Panc1 (cell line): ENCODE data around the gene FAM209B. TPM values are rescaled to one million over a fixed set of nuclear protein-coding genes. Genes with fewer than 3 reads are reported as not detected.

Experiments
- ATAC-seq: fragments of 200-7000 bp; cut with Tn5 transposase; 2 replicates; pipeline ENCODE4 v1.9.1; 2020; ENCODE audit warnings: mild to moderate bottlenecking, moderate library complexity
- BruUV-seq: library from RNA; stranded (reverse); fragments of 400-500 nt; replicated peaks from 2 replicates; lab custom pipeline; 2021; lab: Mats Ljungman, UMichigan
- CTCF ChIA-PET: fragments of 300-600 bp; sonication (Branson Sonifier 250); formaldehyde crosslinking; loops from one replicate; lab custom pipeline; 2022; ENCODE audit warnings: antibody characterized with exemption; lab: Charles Lee
- POLR2A ChIA-PET: fragments of 300-600 bp; sonication (Branson Sonifier 250); formaldehyde crosslinking; loops from one replicate; lab custom pipeline; 2022; ENCODE audit warnings: antibody characterized with exemption; lab: Charles Lee
- DNase-seq: peaks from one replicate; pipeline ENCODE4 v3.0.0-alpha.2; 2010; ENCODE audit warnings: low read depth, low spot score
- H3K27ac ChIP-seq: 2 replicates; pipeline ENCODE4 v1.5.1; 2011; ENCODE audit warnings: mild to moderate bottlenecking, low read length, inconsistent platforms
- H3K27me3 ChIP-seq: fragments of 200-500 bp; sonication (Bioruptor generic); 2 replicates; pipeline ENCODE4 v1.6.0; 2014; ENCODE audit warnings: low read length, inconsistent platforms; ENCODE audit not compliant: control insufficient read depth, insufficient read depth
- H3K36me3 ChIP-seq: fragments of 200-500 bp; sonication (Bioruptor generic); 2 replicates; pipeline ENCODE4 v1.5.1; 2014; ENCODE audit warnings: inconsistent platforms, mild to moderate bottlenecking, low read length, moderate library complexity; ENCODE audit not compliant: control insufficient read depth, insufficient read depth
- H3K4me1 ChIP-seq: 2 replicates; pipeline ENCODE4 v1.5.1; 2011; ENCODE audit warnings: inconsistent platforms, mild to moderate bottlenecking, low read length, moderate library complexity; ENCODE audit not compliant: control insufficient read depth, insufficient read depth
- H3K4me3 ChIP-seq, 2 experiments: 2 replicates each; pipeline ENCODE4 v1.5.1; 2011 to 2012; ENCODE audit warnings: low read depth in 2 of 2, low read length in 2 of 2, mild to moderate bottlenecking in 2 of 2, inconsistent platforms in 1 of 2, moderate library complexity in 1 of 2
- H3K9me3 ChIP-seq: fragments of 200-500 bp; sonication (Bioruptor generic); 2 replicates; pipeline ENCODE4 v1.5.1; 2014; ENCODE audit warnings: low read depth, mild to moderate bottlenecking, inconsistent platforms, low read length, moderate library complexity; ENCODE audit not compliant: control insufficient read depth, insufficient read depth
- POLR2AphosphoS5 ChIP-seq: IDR thresholded peaks from 2 replicates; pipeline ENCODE4 v1.6.1; 2012; ENCODE audit warnings: mild to moderate bottlenecking, low read depth, low read length, moderate library complexity
- REST ChIP-seq, 2 experiments: IDR thresholded peaks; 2 replicates each; pipeline ENCODE4 v1.6.1; 2011 to 2012; ENCODE audit warnings: low read depth in 2 of 2, control low read depth in 1 of 2, low read length in 1 of 2, mild to moderate bottlenecking in 1 of 2, moderate library complexity in 1 of 2; ENCODE audit not compliant: insufficient read depth in 1 of 2
- SIN3A ChIP-seq: IDR thresholded peaks from 2 replicates; pipeline ENCODE4 v1.6.1; 2012; ENCODE audit warnings: low read depth, mild to moderate bottlenecking, low read length, moderate library complexity, borderline replicate concordance; ENCODE audit not compliant: insufficient read depth
- TCF7L2 ChIP-seq: IDR thresholded peaks from 2 replicates; pipeline ENCODE4 v1.6.1; 2011; ENCODE audit warnings: mild to moderate bottlenecking, low read depth, low read length, inconsistent platforms
- in situ Hi-C: cut with HindIII; loops from 2 replicates; pipeline ENCODE4 v1.10.0; 2016; ENCODE audit warnings: low sequenced_read_pairs, low pct_unique_long_range_greater_than_20kb
- intact Hi-C: fragments of 100-400 bp; cut with micrococcal nuclease; formaldehyde crosslinking; loops from one replicate; pipeline ENCODE4 v1.10.0; 2022; ENCODE audit not compliant: unreplicated experiment
- total RNA-seq: library from RNA; stranded (reverse); gene quantifications from one replicate; pipeline ENCODE4 v1.2.1, GENCODE V29; 2021; ENCODE audit not compliant: unreplicated experiment
- TF ChIP-seq, protein P1 (sequence below): fragments of 450-650 bp; IDR thresholded peaks from 2 replicates; pipeline ENCODE4 v1.5.1; 2017; ENCODE audit warnings: mild to moderate bottlenecking

The FAM209B gene
- total RNA-seq, 1 experiment from 2014 or later, result not detected

DNA sequence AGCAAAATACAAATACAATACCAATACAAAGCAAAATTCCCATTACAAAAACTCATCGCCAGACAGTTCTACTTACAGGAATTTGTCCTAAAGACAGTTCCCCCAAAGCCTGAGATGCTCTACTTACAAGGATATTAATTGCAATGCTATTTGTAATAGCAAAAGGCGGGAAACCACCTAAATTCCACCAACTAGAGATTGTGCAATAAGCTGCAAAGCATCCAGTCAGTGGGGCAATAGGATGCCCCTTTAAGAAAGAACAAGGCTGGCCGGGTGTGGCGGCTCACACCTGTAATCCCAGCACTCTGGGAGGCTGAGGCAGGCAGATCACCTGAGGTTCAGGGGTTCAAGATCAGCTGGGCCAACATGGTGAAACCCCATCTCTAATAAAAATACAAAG lies 39.1 kb downstream of the FAM209B start:
- Histone ChIP-seq H3K4me1 (no peaks in the 10 kb centered on the region), H3K9me3 (no peaks in the 10 kb centered on the region), H3K4me3 (no peak overlapping the region), H3K27me3 (no peaks in the 10 kb centered on the region), H3K27ac (no peak overlapping the region), H3K36me3 (no peaks in the 10 kb centered on the region)
- no peak for ATAC-seq
- TF ChIP-seq REST (IDR thresholded peaks at IDR 0.05; ENCODE audit: insufficient read depth in 1 of 2, low read depth in 2 of 2, low read length in 1 of 2) (no peak), SIN3A (no peak), TCF7L2 (no peak), POLR2AphosphoS5 (no peak)
- TF ChIP-seq, protein P1, sequence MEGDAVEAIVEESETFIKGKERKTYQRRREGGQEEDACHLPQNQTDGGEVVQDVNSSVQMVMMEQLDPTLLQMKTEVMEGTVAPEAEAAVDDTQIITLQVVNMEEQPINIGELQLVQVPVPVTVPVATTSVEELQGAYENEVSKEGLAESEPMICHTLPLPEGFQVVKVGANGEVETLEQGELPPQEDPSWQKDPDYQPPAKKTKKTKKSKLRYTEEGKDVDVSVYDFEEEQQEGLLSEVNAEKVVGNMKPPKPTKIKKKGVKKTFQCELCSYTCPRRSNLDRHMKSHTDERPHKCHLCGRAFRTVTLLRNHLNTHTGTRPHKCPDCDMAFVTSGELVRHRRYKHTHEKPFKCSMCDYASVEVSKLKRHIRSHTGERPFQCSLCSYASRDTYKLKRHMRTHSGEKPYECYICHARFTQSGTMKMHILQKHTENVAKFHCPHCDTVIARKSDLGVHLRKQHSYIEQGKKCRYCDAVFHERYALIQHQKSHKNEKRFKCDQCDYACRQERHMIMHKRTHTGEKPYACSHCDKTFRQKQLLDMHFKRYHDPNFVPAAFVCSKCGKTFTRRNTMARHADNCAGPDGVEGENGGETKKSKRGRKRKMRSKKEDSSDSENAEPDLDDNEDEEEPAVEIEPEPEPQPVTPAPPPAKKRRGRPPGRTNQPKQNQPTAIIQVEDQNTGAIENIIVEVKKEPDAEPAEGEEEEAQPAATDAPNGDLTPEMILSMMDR, result no peak
- in situ Hi-C loops, result no loop called here
- ChIA-PET CTCF (interaction anchor here (0.6 kb wide), 1 partner anchor 91 kb away, joined by 3 read pairs; no protein-coding TSS in a partner anchor), POLR2A (no interaction called here)
- DNase-seq, result no peak
- no TSS peak for BruUV-seq
- intact Hi-C loops, result loop anchor here (10.0 kb wide), 1 partner anchor 167 kb away; no protein-coding TSS in a partner anchor

GRCh38 chr20:56573986-56574385 lies 40.9 kb downstream of the FAM209B start:
- Histone ChIP-seq H3K27ac (no peak overlapping the region), H3K27me3 (no peaks in the 10 kb centered on the region), H3K9me3 (no peaks in the 10 kb centered on the region), H3K4me3 (no peak overlapping the region), H3K4me1 (no peaks in the 10 kb centered on the region), H3K36me3 (no peaks in the 10 kb centered on the region)
- intact Hi-C loops (loop anchor here (10.0 kb wide), 1 partner anchor 169 kb away; no protein-coding TSS in a partner anchor), in situ Hi-C loops (no loop called here)
- ChIA-PET CTCF (interaction anchor here (0.5 kb wide), 1 partner anchor 155 kb away, joined by 6 read pairs; no protein-coding TSS in a partner anchor), POLR2A (no interaction called here)
- no TSS peak for BruUV-seq
- DNase-seq (no peak), ATAC-seq (no peak)
- no peak for TF ChIP-seq SIN3A
- TF ChIP-seq, protein P1, result no peak
- no peak for TF ChIP-seq TCF7L2
- TF ChIP-seq REST (IDR thresholded peaks at IDR 0.05; ENCODE audit: insufficient read depth in 1 of 2, low read depth in 2 of 2, low read length in 1 of 2), result no peak
- no peak for TF ChIP-seq POLR2AphosphoS5
